Glutamatergic neuron (in vitro differentiated cells): ENCODE results near the gene ODR4. TPM values are rescaled to one million over a fixed set of nuclear protein-coding genes. Genes with fewer than 3 reads are reported as not detected.
A peak's percentile ranks its signal among the peaks of the same experiment; 100 is the strongest.
"Not testable (repeated sequence)": the region's sequence is repeated elsewhere in the genome, so short reads cannot be mapped to it uniquely, and the experiment has no call there.

Experiments used
- DNase-seq: peaks from one replicate; pipeline ENCODE4 v3.0.0; 2022
- H3K27ac Mint-ChIP-seq: one replicate; pipeline ENCODE4 v1.8.0; 2020; ENCODE audit warnings: mild to moderate bottlenecking, mixed read lengths, inconsistent platforms; ENCODE audit not compliant: unreplicated experiment
- H3K27me3 Mint-ChIP-seq: one replicate; pipeline ENCODE4 v1.8.0; 2020; ENCODE audit warnings: mild to moderate bottlenecking, moderate library complexity, mixed read lengths, inconsistent platforms; ENCODE audit not compliant: unreplicated experiment
- H3K36me3 Mint-ChIP-seq: one replicate; pipeline ENCODE4 v1.8.0; 2020; ENCODE audit warnings: mild to moderate bottlenecking, mixed read lengths, inconsistent platforms; ENCODE audit not compliant: unreplicated experiment
- H3K4me1 Mint-ChIP-seq: one replicate; pipeline ENCODE4 v1.8.0; 2020; ENCODE audit warnings: mild to moderate bottlenecking, low read depth, mixed read lengths, inconsistent platforms; ENCODE audit not compliant: unreplicated experiment
- H3K4me3 Mint-ChIP-seq: one replicate; pipeline ENCODE4 v1.8.0; 2020; ENCODE audit warnings: mild to moderate bottlenecking, mixed read lengths, inconsistent platforms; ENCODE audit not compliant: unreplicated experiment
- H3K9me3 Mint-ChIP-seq: one replicate; pipeline ENCODE4 v1.8.0; 2020; ENCODE audit warnings: mild to moderate bottlenecking, moderate library complexity, mixed read lengths, inconsistent platforms; ENCODE audit not compliant: unreplicated experiment
- CTCF ChIP-seq: fragments of 200-600 bp; sonication (generic); IDR thresholded peaks from one replicate; pipeline ENCODE4 v1.5.0; 2021; ENCODE audit not compliant: partially characterized antibody, unreplicated experiment
- total RNA-seq: library from RNA; stranded (reverse); fragmentation: NEBNext Ultra II Directional; extraction: Animal tissue kit (Norgen Biotek cat#: 25700); gene quantifications from one replicate; pipeline ENCODE4 v1.2.1, GENCODE V29; 2021; ENCODE audit not compliant: unreplicated experiment

Gene ODR4
- total RNA-seq, 1 donor from 2014 or later: 20.6 TPM

- Mint-ChIP-seq H3K36me3 (no peaks in the 10 kb centered on the region), H3K4me3 (no peak overlapping the region), H3K4me1 (no peaks in the 10 kb centered on the region), H3K9me3 (no peaks in the 10 kb centered on the region), H3K27me3 (no peaks in the 10 kb centered on the region), H3K27ac (no peak overlapping the region)
- no peak for TF ChIP-seq CTCF
- DNase-seq: no peak
These were observed 34.9 kb upstream of the ODR4 start for GRCh38 chr1:186340772-186341171.

DNA sequence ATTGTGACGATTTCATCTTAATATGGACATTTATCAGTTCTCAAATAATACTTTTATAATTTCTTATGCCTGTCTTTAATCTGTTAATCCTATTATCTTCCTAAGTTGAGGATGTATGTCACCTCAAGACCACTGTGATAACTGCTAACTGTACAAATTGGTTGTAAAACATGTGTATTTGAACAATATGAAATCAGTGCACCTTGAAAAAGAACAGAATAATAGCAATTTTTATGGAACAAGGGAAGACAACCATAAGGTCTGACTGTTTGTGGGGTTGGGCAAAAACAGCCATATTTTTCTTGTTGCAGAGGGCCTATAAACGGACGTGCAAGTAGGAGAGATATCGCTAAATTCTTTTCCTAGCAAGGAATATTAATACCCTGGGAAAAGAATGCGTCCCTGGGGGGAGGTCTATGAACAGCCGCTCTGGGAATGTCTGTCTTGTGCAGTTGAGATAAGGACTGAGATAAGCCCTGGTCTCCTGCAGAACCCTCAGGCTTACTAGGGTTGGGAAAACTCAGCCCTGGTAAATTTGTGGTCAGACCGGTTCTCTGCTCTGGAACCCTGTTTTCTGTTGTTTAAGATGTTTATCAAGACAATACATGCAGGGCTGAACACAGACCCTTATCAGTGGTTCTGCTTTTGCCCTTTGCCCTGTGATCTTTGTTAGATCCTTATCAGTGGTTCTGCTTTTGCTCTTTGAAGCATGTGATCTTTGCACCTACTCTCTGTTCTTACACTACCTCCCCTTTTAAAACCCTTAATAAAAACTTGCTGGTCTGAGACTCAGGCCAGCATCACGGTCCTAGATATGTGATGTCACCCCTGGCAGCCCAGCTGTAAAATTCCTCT, 27.6 kb upstream of the ODR4 start:
- H3K4me3 Mint-ChIP-seq, H3K9me3 Mint-ChIP-seq, DNase-seq, H3K27ac Mint-ChIP-seq, H3K4me1 Mint-ChIP-seq, H3K36me3 Mint-ChIP-seq, H3K27me3 Mint-ChIP-seq: not testable (repeated sequence)

DNA sequence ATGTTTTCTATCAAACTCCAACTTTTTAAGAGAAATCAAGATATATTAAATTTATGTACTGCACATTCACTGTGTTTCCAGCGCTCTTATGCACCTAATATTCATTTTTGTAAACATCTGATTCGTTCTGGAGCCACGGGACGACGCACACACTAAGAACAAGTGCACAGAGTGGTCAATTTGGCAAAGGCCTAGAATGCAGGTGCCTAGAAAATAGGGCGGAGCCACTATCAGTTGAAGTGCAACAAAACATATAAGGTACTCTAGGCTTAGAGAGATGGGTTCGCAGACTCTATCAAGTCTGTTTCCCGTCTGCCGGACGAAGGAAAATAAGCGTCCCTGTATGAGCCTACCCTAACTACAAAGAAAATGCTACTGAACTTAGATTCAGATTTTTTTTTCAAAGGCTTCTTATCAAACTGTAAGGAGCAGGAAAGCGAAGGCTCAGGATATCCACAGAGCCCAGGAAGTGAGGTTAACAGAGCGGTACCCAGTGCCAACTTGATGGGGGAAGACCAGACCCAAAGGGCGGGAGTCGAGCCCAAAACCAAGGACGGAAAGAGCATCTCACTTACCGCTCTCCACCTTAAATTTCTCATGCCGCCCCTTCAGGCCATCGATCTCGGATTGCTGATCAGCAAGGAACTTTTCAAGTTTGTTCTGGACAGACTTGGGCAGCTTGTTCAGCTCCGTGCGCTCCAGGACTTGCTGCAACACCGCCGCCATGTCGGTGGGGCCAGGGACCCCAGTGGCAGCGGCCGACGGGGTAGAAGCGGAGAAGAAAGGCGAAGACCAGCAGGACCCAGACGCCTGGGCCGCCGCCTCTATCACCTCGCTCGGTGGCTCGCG, 1.1 kb upstream of the ODR4 start:
- TF ChIP-seq CTCF: no peak
- no peaks in the 10 kb centered on the region for H3K36me3 Mint-ChIP-seq
- H3K4me1 Mint-ChIP-seq: peaks cover 1% of the 10 kb centered on the region
- H3K27ac Mint-ChIP-seq: peak overlapping the region; percentile 75
- peaks cover 5% of the 10 kb centered on the region for H3K9me3 Mint-ChIP-seq
- H3K27me3 Mint-ChIP-seq: peaks cover 13% of the 10 kb centered on the region
- no peak for DNase-seq
- peak overlapping the region; percentile 100 for H3K4me3 Mint-ChIP-seq

DNA sequence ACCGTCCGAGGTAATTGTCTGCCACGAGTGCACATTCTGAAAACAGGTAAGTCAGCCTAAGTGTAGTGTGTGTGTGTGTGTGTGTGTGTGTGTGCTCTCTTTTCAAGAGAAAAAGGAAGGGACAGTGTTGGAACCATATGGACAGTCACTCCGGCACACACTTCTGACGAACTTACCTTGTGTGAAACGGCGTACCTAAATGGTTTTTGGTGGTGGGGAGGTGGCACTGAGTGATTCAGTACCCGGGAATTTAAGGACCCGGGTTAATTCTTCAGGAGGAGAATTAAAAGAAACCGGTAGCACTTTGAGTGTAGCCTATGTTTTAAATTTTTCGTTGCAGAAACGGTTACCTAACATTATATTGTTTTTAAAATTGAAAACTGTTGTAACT, 286 bp downstream of the ODR4 start:
- no peak for DNase-seq
- Mint-ChIP-seq H3K4me1 (peaks cover 1% of the 10 kb centered on the region), H3K4me3 (peak overlapping the region; percentile 100), H3K36me3 (no peaks in the 10 kb centered on the region), H3K27me3 (peaks cover 13% of the 10 kb centered on the region), H3K9me3 (peaks cover 5% of the 10 kb centered on the region), H3K27ac (peak overlapping the region; percentile 99)
- no peak for TF ChIP-seq CTCF

DNA sequence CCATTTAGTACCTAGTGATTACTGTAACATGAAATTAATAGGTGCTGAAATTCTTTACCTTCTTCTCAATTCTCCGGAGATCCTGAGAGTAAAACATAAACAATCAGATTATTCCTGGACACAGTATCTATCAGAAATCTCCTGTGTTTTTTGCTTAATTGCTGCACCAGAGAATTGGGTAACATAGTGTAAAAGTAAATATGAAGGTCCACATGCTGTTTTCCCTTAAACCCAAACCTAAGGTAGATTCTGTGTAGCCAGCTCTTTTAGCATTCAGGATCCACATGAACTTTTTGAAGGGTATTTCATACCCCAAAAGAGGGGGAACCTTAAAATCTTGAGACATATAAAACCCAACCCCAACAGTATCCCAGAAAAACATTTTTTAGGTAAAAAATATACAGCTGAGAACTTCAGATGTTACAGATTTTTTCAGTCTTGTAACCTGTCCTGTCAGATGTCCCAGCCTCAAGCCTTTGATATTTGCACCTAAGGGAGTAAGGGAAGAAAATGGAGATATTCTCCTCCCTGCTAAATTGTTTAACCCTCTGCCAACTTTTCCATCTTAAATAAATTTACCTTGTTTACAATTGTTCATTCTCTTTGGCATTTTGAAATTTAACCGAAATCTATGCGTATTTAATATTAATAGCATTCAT, 11.2 kb downstream of the ODR4 start:
- H3K4me1 Mint-ChIP-seq: no peaks in the 10 kb centered on the region
- no peak for TF ChIP-seq CTCF
- no peak overlapping the region for H3K4me3 Mint-ChIP-seq
- no peaks in the 10 kb centered on the region for H3K9me3 Mint-ChIP-seq
- no peaks in the 10 kb centered on the region for H3K36me3 Mint-ChIP-seq
- no peak for DNase-seq
- no peak overlapping the region for H3K27ac Mint-ChIP-seq
- no peaks in the 10 kb centered on the region for H3K27me3 Mint-ChIP-seq
